OCI-LY7 (cell line): ENCODE data around the gene STK32A.

Experiments used
- CTCF ChIP-seq: fragments of 200-600 bp; sonication (generic); conservative IDR thresholded peaks from 2 replicates; pipeline ENCODE4 v1.5.1; 2014; ENCODE audit warnings: mild to moderate bottlenecking, antibody characterized with exemption, low read length, moderate library complexity, mixed read lengths
- EZH2phosphoT487 ChIP-seq: fragments of 200-600 bp; sonication (generic); IDR thresholded peaks from 2 replicates; pipeline ENCODE4 v1.6.1; 2018; ENCODE audit warnings: low read depth, borderline replicate concordance, mild to moderate bottlenecking, mixed run types, antibody characterized with exemption, low read length, moderate library complexity, mixed read lengths

DNA sequence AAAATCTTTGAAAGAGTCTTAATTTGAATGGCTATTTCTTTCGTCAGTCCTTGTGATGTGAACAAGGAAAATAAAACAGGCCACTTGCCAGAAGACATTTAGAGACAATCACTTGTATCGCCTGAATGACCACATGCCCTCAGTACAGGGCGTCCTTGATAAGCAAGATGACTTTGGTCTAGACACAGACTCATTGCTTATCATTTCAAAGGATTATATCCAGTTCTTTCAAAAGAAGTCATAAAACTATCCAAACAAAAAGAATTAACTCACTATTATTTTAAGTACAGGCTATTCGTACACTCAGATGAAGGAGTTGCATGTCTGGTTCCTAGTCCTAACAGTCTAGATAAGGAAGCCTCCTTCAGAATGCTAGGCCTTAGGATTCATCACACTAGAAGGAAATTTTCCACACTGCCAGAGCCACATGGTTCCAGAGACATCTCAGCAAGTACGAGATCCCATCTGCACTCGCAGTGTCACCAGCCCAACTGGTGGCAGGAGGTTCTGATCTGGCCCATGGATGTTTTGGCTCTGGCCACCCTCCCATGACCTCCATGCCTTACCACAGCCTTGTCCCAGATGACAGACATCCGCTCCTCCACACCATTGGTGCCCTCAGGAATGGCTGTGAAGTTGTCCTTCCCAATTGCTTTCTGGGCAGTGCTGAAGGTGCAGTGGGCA lies 165.4 kb downstream of the STK32A start:
- TF ChIP-seq CTCF, result no peak
- TF ChIP-seq EZH2phosphoT487, result no peak
